ENCODE measurements around the gene SLC41A3.

DNA sequence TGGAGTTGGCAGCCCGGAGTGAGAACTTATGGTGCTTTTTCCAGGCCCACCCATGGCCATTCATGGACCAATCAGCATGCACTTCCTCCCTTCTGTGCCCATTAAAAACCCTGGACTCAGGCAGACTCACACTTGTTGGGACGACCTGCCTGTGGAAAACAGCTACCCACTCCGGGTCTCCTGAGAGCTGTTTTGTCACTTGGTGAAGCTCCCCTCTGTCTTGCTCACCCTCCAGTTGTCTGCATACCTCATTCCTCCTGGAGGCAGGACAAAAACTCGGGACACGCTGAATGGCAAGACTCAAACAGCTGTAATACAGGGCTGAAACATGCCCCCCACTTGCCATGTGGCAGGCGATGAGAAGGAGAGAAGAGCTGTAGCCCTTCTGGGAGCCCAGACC, 79.7 kb downstream of the SLC41A3 start:
- TF ChIP-seq EZH2 (IDR thresholded peaks at IDR 0.05; ENCODE audit: borderline replicate concordance, low read length) = no peak
- TF ChIP-seq, protein P1, sequence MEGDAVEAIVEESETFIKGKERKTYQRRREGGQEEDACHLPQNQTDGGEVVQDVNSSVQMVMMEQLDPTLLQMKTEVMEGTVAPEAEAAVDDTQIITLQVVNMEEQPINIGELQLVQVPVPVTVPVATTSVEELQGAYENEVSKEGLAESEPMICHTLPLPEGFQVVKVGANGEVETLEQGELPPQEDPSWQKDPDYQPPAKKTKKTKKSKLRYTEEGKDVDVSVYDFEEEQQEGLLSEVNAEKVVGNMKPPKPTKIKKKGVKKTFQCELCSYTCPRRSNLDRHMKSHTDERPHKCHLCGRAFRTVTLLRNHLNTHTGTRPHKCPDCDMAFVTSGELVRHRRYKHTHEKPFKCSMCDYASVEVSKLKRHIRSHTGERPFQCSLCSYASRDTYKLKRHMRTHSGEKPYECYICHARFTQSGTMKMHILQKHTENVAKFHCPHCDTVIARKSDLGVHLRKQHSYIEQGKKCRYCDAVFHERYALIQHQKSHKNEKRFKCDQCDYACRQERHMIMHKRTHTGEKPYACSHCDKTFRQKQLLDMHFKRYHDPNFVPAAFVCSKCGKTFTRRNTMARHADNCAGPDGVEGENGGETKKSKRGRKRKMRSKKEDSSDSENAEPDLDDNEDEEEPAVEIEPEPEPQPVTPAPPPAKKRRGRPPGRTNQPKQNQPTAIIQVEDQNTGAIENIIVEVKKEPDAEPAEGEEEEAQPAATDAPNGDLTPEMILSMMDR (IDR thresholded peaks at IDR 0.05; ENCODE audit: low read length) = no peak
